Stomach (tissue), 4 donors: ENCODE data around the gene BLOC1S3.

Source experiments
- EP300 ChIP-seq: sonication (generic); formaldehyde crosslinking; IDR thresholded peaks from one replicate; pipeline ENCODE4 v1.6.1; 2017; ENCODE audit warnings: antibody characterized with exemption
- POLR2A ChIP-seq, 4 donors: fragments of 450-650 bp; IDR thresholded peaks; one replicate each; pipeline ENCODE4 v1.6.1; 2016; ENCODE audit warnings: antibody characterized with exemption in 4 of 4, control low read depth in 2 of 4, mild to moderate bottlenecking in 1 of 4, moderate library complexity in 1 of 4
- POLR2AphosphoS5 ChIP-seq, 3 donors: sonication (generic); formaldehyde crosslinking; IDR thresholded peaks; one replicate each; pipeline ENCODE4 v1.6.1; 2016; ENCODE audit warnings: antibody characterized with exemption in 3 of 3
- TF ChIP-seq, protein P1 (sequence below), 7 experiments: fragments of 450-650 bp in 4 of 7; fragments of 200-600 bp in 3 of 7; sonication (generic) in 3 of 7; IDR thresholded peaks; one replicate each; pipeline ENCODE4 v1.5.1; 2016 to 2019; ENCODE audit warnings: antibody characterized with exemption in 7 of 7, control low read depth in 2 of 7, mild to moderate bottlenecking in 1 of 7

GRCh38 chr19:45166723-45167252, 11.8 kb upstream of the BLOC1S3 start:
- TF ChIP-seq POLR2A (IDR thresholded peaks at IDR 0.05) (no peak), EP300 (no peak), POLR2AphosphoS5 (IDR thresholded peaks at IDR 0.05) (no peak)
- TF ChIP-seq, protein P1, sequence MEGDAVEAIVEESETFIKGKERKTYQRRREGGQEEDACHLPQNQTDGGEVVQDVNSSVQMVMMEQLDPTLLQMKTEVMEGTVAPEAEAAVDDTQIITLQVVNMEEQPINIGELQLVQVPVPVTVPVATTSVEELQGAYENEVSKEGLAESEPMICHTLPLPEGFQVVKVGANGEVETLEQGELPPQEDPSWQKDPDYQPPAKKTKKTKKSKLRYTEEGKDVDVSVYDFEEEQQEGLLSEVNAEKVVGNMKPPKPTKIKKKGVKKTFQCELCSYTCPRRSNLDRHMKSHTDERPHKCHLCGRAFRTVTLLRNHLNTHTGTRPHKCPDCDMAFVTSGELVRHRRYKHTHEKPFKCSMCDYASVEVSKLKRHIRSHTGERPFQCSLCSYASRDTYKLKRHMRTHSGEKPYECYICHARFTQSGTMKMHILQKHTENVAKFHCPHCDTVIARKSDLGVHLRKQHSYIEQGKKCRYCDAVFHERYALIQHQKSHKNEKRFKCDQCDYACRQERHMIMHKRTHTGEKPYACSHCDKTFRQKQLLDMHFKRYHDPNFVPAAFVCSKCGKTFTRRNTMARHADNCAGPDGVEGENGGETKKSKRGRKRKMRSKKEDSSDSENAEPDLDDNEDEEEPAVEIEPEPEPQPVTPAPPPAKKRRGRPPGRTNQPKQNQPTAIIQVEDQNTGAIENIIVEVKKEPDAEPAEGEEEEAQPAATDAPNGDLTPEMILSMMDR (IDR thresholded peaks at IDR 0.05), result no peak
